Activated T-helper 2 cell treated with anti-CD3 and anti-CD28 coated beads, Interferon-gamma antibody, Interleukin-2, Interleukin-4, amounts not matched to agents 10 μg/mL and 5 μg/mL and 100 μg/mL, durations not matched to agents 14 hours and 24 hours and 36 hours (primary cell): ENCODE data around the gene GPX4. TPM values are rescaled to one million over a fixed set of nuclear protein-coding genes. Genes with fewer than 3 reads are reported as not detected.

Experiments used
- DNase-seq: peaks from one replicate; pipeline ENCODE4 v3.0.0; 2021; ENCODE audit warnings: low spot score
- H3K27ac Mint-ChIP-seq: one replicate; pipeline ENCODE4 v1.8.0; 2021; ENCODE audit warnings: mixed read lengths
- H3K27me3 Mint-ChIP-seq: one replicate; pipeline ENCODE4 v1.8.0; 2021; ENCODE audit warnings: low read depth, mixed read lengths
- H3K36me3 Mint-ChIP-seq: one replicate; pipeline ENCODE4 v1.8.0; 2021; ENCODE audit warnings: low read depth, mixed read lengths
- H3K4me1 Mint-ChIP-seq: one replicate; pipeline ENCODE4 v1.8.0; 2021; ENCODE audit warnings: low read depth, mixed read lengths
- H3K4me3 Mint-ChIP-seq: one replicate; pipeline ENCODE4 v1.8.0; 2021; ENCODE audit warnings: low read depth, mild to moderate bottlenecking, moderate library complexity, mixed read lengths
- H3K9me3 Mint-ChIP-seq: one replicate; pipeline ENCODE4 v1.8.0; 2021; ENCODE audit warnings: mixed read lengths
- intact Hi-C: fragments of 100-400 bp; cut with micrococcal nuclease; formaldehyde crosslinking; loops from one replicate; pipeline ENCODE4 v1.15.1; 2023
- total RNA-seq: library from RNA; stranded (reverse); gene quantifications from 2 replicates; pipeline ENCODE4 v1.2.3, GENCODE V29; 2022

GPX4 gene
- total RNA-seq, 1 donor from 2014 or later = 257 TPM

GRCh38 chr19:1105873-1106840 is 2.4 kb downstream of the GPX4 start:
- Mint-ChIP-seq H3K4me1 (peaks cover 21% of the 10 kb centered on the region), H3K27me3 (no peaks in the 10 kb centered on the region), H3K27ac (no peak overlapping the region), H3K4me3 (peak overlapping the region; percentile 61), H3K36me3 (peaks cover 24% of the 10 kb centered on the region), H3K9me3 (no peaks in the 10 kb centered on the region)
- intact Hi-C loops = no loop called here
- DNase-seq = no peak

GRCh38 chr19:1106841-1107660 is 3.3 kb downstream of the GPX4 start:
- Mint-ChIP-seq H3K27me3 (no peaks in the 10 kb centered on the region), H3K27ac (no peak overlapping the region), H3K4me3 (peak overlapping the region; percentile 37), H3K4me1 (peaks cover 13% of the 10 kb centered on the region), H3K9me3 (no peaks in the 10 kb centered on the region), H3K36me3 (peaks cover 24% of the 10 kb centered on the region)
- intact Hi-C loops = no loop called here
- no peak for DNase-seq

- Mint-ChIP-seq H3K9me3 (no peaks in the 10 kb centered on the region), H3K36me3 (peaks cover 26% of the 10 kb centered on the region), H3K27ac (no peak overlapping the region), H3K4me3 (no peak overlapping the region), H3K27me3 (no peaks in the 10 kb centered on the region), H3K4me1 (peaks cover 6% of the 10 kb centered on the region)
- intact Hi-C loops = no loop called here
- no peak for DNase-seq
Measured at GRCh38 chr19:1107661-1108261, 4.0 kb downstream of the GPX4 start.

GRCh38 chr19:1108291-1109031 is 4.7 kb downstream of the GPX4 start:
- Mint-ChIP-seq H3K36me3 (peaks cover 27% of the 10 kb centered on the region), H3K27me3 (no peaks in the 10 kb centered on the region)
- intact Hi-C loops = no loop called here

GRCh38 chr19:1109032-1109551 is 5.3 kb downstream of the GPX4 start:
- no peak overlapping the region for H3K4me3 Mint-ChIP-seq
- intact Hi-C loops = no loop called here
- no peaks in the 10 kb centered on the region for H3K9me3 Mint-ChIP-seq
- no peak for DNase-seq
- no peak overlapping the region for H3K27ac Mint-ChIP-seq
- peaks cover 27% of the 10 kb centered on the region for H3K36me3 Mint-ChIP-seq
- no peaks in the 10 kb centered on the region for H3K27me3 Mint-ChIP-seq
- peaks cover 1% of the 10 kb centered on the region for H3K4me1 Mint-ChIP-seq

More at GRCh38 chr19:1108291-1109031, 4.7 kb downstream of the GPX4 start:
- Mint-ChIP-seq H3K4me1 (peaks cover 2% of the 10 kb centered on the region), H3K27ac (no peak overlapping the region), H3K9me3 (no peaks in the 10 kb centered on the region), H3K4me3 (no peak overlapping the region)
- DNase-seq = no peak

GRCh38 chr19:1109697-1110671 is 6.2 kb downstream of the GPX4 start:
- intact Hi-C loops = no loop called here
- no peaks in the 10 kb centered on the region for H3K27me3 Mint-ChIP-seq
- no peaks in the 10 kb centered on the region for H3K9me3 Mint-ChIP-seq
- no peak overlapping the region for H3K4me3 Mint-ChIP-seq
- peaks cover 1% of the 10 kb centered on the region for H3K4me1 Mint-ChIP-seq
- no peak for DNase-seq
- peaks cover 25% of the 10 kb centered on the region for H3K36me3 Mint-ChIP-seq
- H3K27ac Mint-ChIP-seq = no peak overlapping the region

- no peaks in the 10 kb centered on the region for H3K9me3 Mint-ChIP-seq
- peaks cover 1% of the 10 kb centered on the region for H3K4me1 Mint-ChIP-seq
- H3K4me3 Mint-ChIP-seq = no peak overlapping the region
- DNase-seq = no peak
- H3K36me3 Mint-ChIP-seq = peaks cover 17% of the 10 kb centered on the region
- no peak overlapping the region for H3K27ac Mint-ChIP-seq
- H3K27me3 Mint-ChIP-seq = no peaks in the 10 kb centered on the region
- intact Hi-C loops = no loop called here
Measured at GRCh38 chr19:1110809-1111640, 7.2 kb downstream of the GPX4 start.

GRCh38 chr19:1111641-1112267 is 8.0 kb downstream of the GPX4 start:
- DNase-seq = no peak
- peaks cover 1% of the 10 kb centered on the region for H3K4me1 Mint-ChIP-seq
- H3K27ac Mint-ChIP-seq = no peak overlapping the region
- no peaks in the 10 kb centered on the region for H3K9me3 Mint-ChIP-seq
- H3K4me3 Mint-ChIP-seq = no peak overlapping the region
- H3K36me3 Mint-ChIP-seq = peaks cover 10% of the 10 kb centered on the region
- no peaks in the 10 kb centered on the region for H3K27me3 Mint-ChIP-seq
- intact Hi-C loops = no loop called here

GRCh38 chr19:1112268-1113029 is 8.7 kb downstream of the GPX4 start:
- Mint-ChIP-seq H3K27ac (no peak overlapping the region), H3K27me3 (no peaks in the 10 kb centered on the region), H3K4me3 (no peak overlapping the region), H3K4me1 (no peaks in the 10 kb centered on the region), H3K9me3 (no peaks in the 10 kb centered on the region), H3K36me3 (peaks cover 7% of the 10 kb centered on the region)
- no peak for DNase-seq
- intact Hi-C loops = no loop called here
